ENCODE measurements around the gene TMEM169. TPM values are rescaled to one million over a fixed set of nuclear protein-coding genes. Genes with fewer than 3 reads are reported as not detected.

TMEM169 gene
- total RNA-seq, 1 donor, result 0.36 TPM

DNA sequence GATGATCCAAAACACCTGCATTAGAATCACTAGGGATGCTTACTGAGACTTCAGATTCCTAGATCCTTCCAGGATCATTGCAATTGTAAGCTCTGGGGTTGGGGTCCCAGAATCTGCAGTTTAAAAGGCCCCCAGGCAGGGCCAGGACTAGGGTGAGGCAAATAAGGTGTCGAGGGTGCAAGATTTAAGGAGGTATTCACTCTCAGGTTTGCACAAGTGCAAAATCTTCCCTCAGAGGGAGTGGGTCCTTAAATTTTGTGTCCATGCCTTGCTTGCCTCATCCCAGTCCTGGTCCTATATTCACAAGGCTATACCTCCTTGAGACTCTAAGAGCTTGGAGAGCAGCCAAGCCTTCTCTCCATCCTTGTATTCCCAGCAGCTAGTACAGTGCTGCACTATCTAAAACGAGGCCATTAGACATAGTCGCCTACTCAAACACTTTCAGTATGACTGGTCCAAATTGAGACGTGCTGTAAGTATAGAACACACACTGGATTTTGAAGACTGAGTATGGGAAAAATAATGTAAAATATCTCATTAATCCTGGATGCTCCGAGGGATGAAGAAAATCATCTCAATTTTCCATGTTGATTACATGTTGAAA lies 36.7 kb upstream of the TMEM169 start:
- no peaks in the 10 kb centered on the region for H3K9me3 ChIP-seq (ENCODE audit: low read depth, low read length)
- no peak for TF ChIP-seq CTCF (IDR thresholded peaks at IDR 0.05; ENCODE audit: extremely low read depth, low read depth, low read length)
- no peak overlapping the region for H3K27ac ChIP-seq (ENCODE audit: low read depth, low read length)
- H4K20me1 ChIP-seq (ENCODE audit: insufficient read depth, low read length), result no peaks in the 10 kb centered on the region
- no peak overlapping the region for H2AFZ ChIP-seq (ENCODE audit: low read length)
- H3K4me1 ChIP-seq (ENCODE audit: insufficient read depth, low read length), result no peaks in the 10 kb centered on the region
- no peak overlapping the region for H3K4me3 ChIP-seq (ENCODE audit: insufficient read depth, low read length)
- H3K79me2 ChIP-seq (ENCODE audit: insufficient read depth, low read length), result no peaks in the 10 kb centered on the region
- DNase-seq (ENCODE audit: insufficient read length, low spot score, missing footprints), result no peak
- H3K4me2 ChIP-seq (ENCODE audit: insufficient read depth, low read length), result no peak overlapping the region
- H3K36me3 ChIP-seq (ENCODE audit: insufficient read depth, low read length), result no peaks in the 10 kb centered on the region
- H3K27me3 ChIP-seq (ENCODE audit: insufficient read depth, low read length), result no peaks in the 10 kb centered on the region

GRCh38 chr2:216047397-216047796 lies 34.3 kb upstream of the TMEM169 start:
- H3K27me3 ChIP-seq (ENCODE audit: insufficient read depth, low read length), result no peaks in the 10 kb centered on the region
- H3K36me3 ChIP-seq (ENCODE audit: insufficient read depth, low read length), result no peaks in the 10 kb centered on the region
- no peak for DNase-seq (ENCODE audit: insufficient read length, low spot score, missing footprints)
- no peaks in the 10 kb centered on the region for H3K79me2 ChIP-seq (ENCODE audit: insufficient read depth, low read length)
- H2AFZ ChIP-seq (ENCODE audit: low read length), result no peak overlapping the region
- no peaks in the 10 kb centered on the region for H3K4me1 ChIP-seq (ENCODE audit: insufficient read depth, low read length)
- no peaks in the 10 kb centered on the region for H3K9me3 ChIP-seq (ENCODE audit: low read depth, low read length)
- TF ChIP-seq CTCF (IDR thresholded peaks at IDR 0.05; ENCODE audit: extremely low read depth, low read depth, low read length), result no peak
- H3K4me3 ChIP-seq (ENCODE audit: insufficient read depth, low read length), result no peak overlapping the region
- H4K20me1 ChIP-seq (ENCODE audit: insufficient read depth, low read length), result no peaks in the 10 kb centered on the region
- no peak overlapping the region for H3K4me2 ChIP-seq (ENCODE audit: insufficient read depth, low read length)
- no peak overlapping the region for H3K27ac ChIP-seq (ENCODE audit: low read depth, low read length)

- no peaks in the 10 kb centered on the region for H3K9me3 ChIP-seq (ENCODE audit: low read depth, low read length)
- no peak overlapping the region for H3K27ac ChIP-seq (ENCODE audit: low read depth, low read length)
- TF ChIP-seq CTCF (IDR thresholded peaks at IDR 0.05; ENCODE audit: extremely low read depth, low read depth, low read length), result no peak
- H3K79me2 ChIP-seq (ENCODE audit: insufficient read depth, low read length), result no peaks in the 10 kb centered on the region
- no peaks in the 10 kb centered on the region for H4K20me1 ChIP-seq (ENCODE audit: insufficient read depth, low read length)
- H2AFZ ChIP-seq (ENCODE audit: low read length), result no peak overlapping the region
- DNase-seq (ENCODE audit: insufficient read length, low spot score, missing footprints), result no peak
- H3K27me3 ChIP-seq (ENCODE audit: insufficient read depth, low read length), result no peaks in the 10 kb centered on the region
- H3K4me1 ChIP-seq (ENCODE audit: insufficient read depth, low read length), result no peaks in the 10 kb centered on the region
- no peak overlapping the region for H3K4me2 ChIP-seq (ENCODE audit: insufficient read depth, low read length)
- no peak overlapping the region for H3K4me3 ChIP-seq (ENCODE audit: insufficient read depth, low read length)
- no peaks in the 10 kb centered on the region for H3K36me3 ChIP-seq (ENCODE audit: insufficient read depth, low read length)
These were observed 32.3 kb upstream of the TMEM169 start for GRCh38 chr2:216049452-216049851.

GRCh38 chr2:216051350-216051749 lies 30.4 kb upstream of the TMEM169 start:
- Histone ChIP-seq H3K36me3 (ENCODE audit: insufficient read depth, low read length) (no peaks in the 10 kb centered on the region), H3K79me2 (ENCODE audit: insufficient read depth, low read length) (no peaks in the 10 kb centered on the region), H3K4me2 (ENCODE audit: insufficient read depth, low read length) (no peak overlapping the region), H3K4me1 (ENCODE audit: insufficient read depth, low read length) (no peaks in the 10 kb centered on the region), H3K27me3 (ENCODE audit: insufficient read depth, low read length) (no peaks in the 10 kb centered on the region), H3K4me3 (ENCODE audit: insufficient read depth, low read length) (no peak overlapping the region), H4K20me1 (ENCODE audit: insufficient read depth, low read length) (no peaks in the 10 kb centered on the region), H3K9me3 (ENCODE audit: low read depth, low read length) (no peaks in the 10 kb centered on the region), H3K27ac (ENCODE audit: low read depth, low read length) (no peak overlapping the region), H2AFZ (ENCODE audit: low read length) (no peak overlapping the region)
- DNase-seq (ENCODE audit: insufficient read length, low spot score, missing footprints), result no peak
- TF ChIP-seq CTCF (IDR thresholded peaks at IDR 0.05; ENCODE audit: extremely low read depth, low read depth, low read length), result no peak
